RWPE2 (cell line): ENCODE results near the gene KCNMA1.

Experiments
- ATAC-seq: fragments of 200-7000 bp; cut with Tn5 transposase; 3 replicates; pipeline ENCODE4 v1.9.1; 2021; ENCODE audit warnings: low read depth
- DNase-seq: peaks from one replicate; pipeline ENCODE4 v3.0.0-alpha.2; 2020; ENCODE audit warnings: low spot score
- H3K27ac ChIP-seq: fragments of 450-650 bp; 2 replicates; pipeline ENCODE4 v1.5.1; 2017; ENCODE audit warnings: mild to moderate bottlenecking; ENCODE audit not compliant: poor library complexity, severe bottlenecking
- H3K27me3 ChIP-seq: fragments of 250-450 bp; sonication (Bioruptor Pico); 2 replicates; pipeline ENCODE4 v1.5.1; 2021; ENCODE audit warnings: mild to moderate bottlenecking, moderate library complexity; ENCODE audit not compliant: insufficient read depth, poor library complexity, severe bottlenecking
- H3K36me3 ChIP-seq: fragments of 250-450 bp; sonication (Bioruptor Pico); 2 replicates; pipeline ENCODE4 v1.5.1; 2020; ENCODE audit warnings: low read depth, mild to moderate bottlenecking, moderate library complexity
- H3K4me1 ChIP-seq: fragments of 250-450 bp; sonication (Bioruptor Pico); 2 replicates; pipeline ENCODE4 v1.5.1; 2021; ENCODE audit warnings: mild to moderate bottlenecking, moderate library complexity; ENCODE audit not compliant: insufficient read depth, poor library complexity, severe bottlenecking
- H3K4me3 ChIP-seq: fragments of 250-450 bp; sonication (Bioruptor Pico); 2 replicates; pipeline ENCODE4 v1.5.1; 2021; ENCODE audit warnings: mild to moderate bottlenecking, moderate library complexity; ENCODE audit not compliant: severe bottlenecking
- H3K9me3 ChIP-seq: fragments of 250-450 bp; sonication (Bioruptor Pico); 2 replicates; pipeline ENCODE4 v1.5.1; 2021; ENCODE audit warnings: mild to moderate bottlenecking, moderate library complexity; ENCODE audit not compliant: severe bottlenecking
- TF ChIP-seq, protein P1 (sequence below): fragments of 450-650 bp; IDR thresholded peaks from one replicate; pipeline ENCODE4 v1.5.1; 2017; ENCODE audit warnings: mild to moderate bottlenecking, moderate library complexity; ENCODE audit not compliant: poor library complexity, severe bottlenecking

The KCNMA1 gene

DNA sequence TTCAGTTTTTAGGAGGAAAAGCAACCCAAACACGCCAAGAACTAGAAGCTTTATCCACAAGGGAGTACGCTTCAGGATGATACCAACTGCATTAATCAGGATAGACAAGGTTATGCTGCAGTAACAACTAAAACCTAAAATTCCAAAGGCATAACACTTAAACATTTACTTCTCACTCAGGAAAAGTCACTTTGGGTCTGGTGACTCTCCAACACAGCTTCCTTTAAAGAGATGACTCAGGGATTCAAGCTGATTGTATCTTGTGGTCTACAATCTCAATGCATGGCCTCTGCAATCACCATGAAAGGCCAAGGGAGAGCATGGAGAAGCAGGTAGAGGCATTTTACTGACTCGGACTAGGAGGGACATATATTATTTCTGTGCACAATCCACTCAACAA lies 315.8 kb downstream of the KCNMA1 start:
- TF ChIP-seq, protein P1, sequence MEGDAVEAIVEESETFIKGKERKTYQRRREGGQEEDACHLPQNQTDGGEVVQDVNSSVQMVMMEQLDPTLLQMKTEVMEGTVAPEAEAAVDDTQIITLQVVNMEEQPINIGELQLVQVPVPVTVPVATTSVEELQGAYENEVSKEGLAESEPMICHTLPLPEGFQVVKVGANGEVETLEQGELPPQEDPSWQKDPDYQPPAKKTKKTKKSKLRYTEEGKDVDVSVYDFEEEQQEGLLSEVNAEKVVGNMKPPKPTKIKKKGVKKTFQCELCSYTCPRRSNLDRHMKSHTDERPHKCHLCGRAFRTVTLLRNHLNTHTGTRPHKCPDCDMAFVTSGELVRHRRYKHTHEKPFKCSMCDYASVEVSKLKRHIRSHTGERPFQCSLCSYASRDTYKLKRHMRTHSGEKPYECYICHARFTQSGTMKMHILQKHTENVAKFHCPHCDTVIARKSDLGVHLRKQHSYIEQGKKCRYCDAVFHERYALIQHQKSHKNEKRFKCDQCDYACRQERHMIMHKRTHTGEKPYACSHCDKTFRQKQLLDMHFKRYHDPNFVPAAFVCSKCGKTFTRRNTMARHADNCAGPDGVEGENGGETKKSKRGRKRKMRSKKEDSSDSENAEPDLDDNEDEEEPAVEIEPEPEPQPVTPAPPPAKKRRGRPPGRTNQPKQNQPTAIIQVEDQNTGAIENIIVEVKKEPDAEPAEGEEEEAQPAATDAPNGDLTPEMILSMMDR: no peak
- DNase-seq (no peak), ATAC-seq (no peak)
- no peaks in the 10 kb centered on the region for H3K4me1 ChIP-seq
- H3K27ac ChIP-seq: no peak overlapping the region
- no peaks in the 10 kb centered on the region for H3K36me3 ChIP-seq
- no peaks in the 10 kb centered on the region for H3K27me3 ChIP-seq
- H3K9me3 ChIP-seq: no peaks in the 10 kb centered on the region
- no peak overlapping the region for H3K4me3 ChIP-seq

DNA sequence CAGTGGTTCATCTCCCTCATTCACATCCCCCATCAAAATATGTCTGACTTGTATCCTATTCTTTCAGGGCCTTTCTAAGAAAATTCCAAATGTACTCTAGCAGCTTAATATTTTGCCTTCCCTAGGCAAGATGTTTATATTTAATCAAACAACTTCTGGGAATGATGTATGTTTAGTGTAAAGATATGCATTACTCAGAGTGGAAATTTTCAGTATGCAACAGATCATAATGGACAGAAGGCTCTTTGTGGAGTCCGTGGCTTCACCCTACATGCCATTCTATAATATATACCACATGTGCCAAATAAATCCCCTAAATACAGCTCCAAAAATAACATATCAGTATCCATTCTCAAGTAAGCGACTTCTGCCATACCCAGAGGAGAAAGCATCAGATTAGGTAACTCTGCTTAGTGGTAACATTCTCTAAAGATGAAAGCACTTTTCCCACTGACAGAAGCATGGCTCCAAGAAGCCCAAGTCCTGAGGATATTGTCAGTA lies 316.6 kb downstream of the KCNMA1 start:
- ATAC-seq: no peak

DNA sequence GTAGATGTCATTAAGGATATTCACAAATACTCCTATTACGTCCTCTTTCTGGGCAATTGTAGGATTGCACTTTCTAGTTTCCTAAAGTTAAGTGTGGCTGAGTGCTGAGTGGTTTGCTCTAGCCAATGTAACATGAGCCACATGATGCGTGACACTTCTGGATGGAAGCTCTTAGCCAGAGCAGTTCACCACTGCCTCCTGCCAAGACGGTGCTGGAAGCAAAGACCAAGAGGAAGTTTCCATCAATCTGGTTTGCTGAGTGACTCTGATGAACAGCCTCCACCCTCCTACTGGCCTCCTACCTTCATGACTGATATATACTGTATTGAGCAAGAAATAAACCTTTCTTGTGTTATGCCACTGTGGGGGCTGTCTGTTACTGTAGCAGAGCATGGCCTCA lies 318.1 kb downstream of the KCNMA1 start:
- Histone ChIP-seq H3K9me3 (no peaks in the 10 kb centered on the region), H3K36me3 (no peaks in the 10 kb centered on the region), H3K4me3 (no peak overlapping the region), H3K27ac (no peak overlapping the region), H3K4me1 (no peaks in the 10 kb centered on the region), H3K27me3 (no peaks in the 10 kb centered on the region)
- no peak for ATAC-seq
- no peak for DNase-seq
- TF ChIP-seq, protein P1: no peak

More for the DNA sequence above, 316.6 kb downstream of the KCNMA1 start:
- Histone ChIP-seq H3K4me3 (no peak overlapping the region), H3K4me1 (no peaks in the 10 kb centered on the region), H3K36me3 (no peaks in the 10 kb centered on the region), H3K27ac (no peak overlapping the region), H3K27me3 (no peaks in the 10 kb centered on the region), H3K9me3 (no peaks in the 10 kb centered on the region)
- no peak for DNase-seq
- TF ChIP-seq, protein P1: no peak

DNA sequence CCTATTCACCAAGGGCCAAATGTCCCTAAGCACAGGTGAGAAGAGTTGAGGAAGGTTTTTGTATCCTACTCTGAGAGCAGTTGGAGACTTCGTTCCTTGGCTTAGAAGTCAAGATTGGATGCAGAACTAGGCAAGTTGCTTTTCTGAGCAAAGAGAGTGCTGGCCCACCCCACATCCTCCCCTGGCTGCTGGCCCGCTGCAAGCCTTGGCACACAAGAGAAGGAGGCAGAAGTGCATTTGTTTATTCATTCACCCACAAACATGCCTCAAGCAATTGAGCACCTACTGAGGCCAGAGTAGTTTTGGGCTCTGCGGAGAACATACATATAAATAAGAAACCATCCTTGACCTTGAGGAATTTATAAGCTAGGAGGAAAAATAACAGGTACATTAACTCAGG lies 318.9 kb downstream of the KCNMA1 start:
- H3K27me3 ChIP-seq: no peaks in the 10 kb centered on the region
- H3K4me1 ChIP-seq: no peaks in the 10 kb centered on the region
- TF ChIP-seq, protein P1: no peak
- ATAC-seq: no peak
- no peak overlapping the region for H3K4me3 ChIP-seq
- no peaks in the 10 kb centered on the region for H3K9me3 ChIP-seq
- DNase-seq: no peak
- H3K27ac ChIP-seq: no peak overlapping the region
- H3K36me3 ChIP-seq: no peaks in the 10 kb centered on the region

DNA sequence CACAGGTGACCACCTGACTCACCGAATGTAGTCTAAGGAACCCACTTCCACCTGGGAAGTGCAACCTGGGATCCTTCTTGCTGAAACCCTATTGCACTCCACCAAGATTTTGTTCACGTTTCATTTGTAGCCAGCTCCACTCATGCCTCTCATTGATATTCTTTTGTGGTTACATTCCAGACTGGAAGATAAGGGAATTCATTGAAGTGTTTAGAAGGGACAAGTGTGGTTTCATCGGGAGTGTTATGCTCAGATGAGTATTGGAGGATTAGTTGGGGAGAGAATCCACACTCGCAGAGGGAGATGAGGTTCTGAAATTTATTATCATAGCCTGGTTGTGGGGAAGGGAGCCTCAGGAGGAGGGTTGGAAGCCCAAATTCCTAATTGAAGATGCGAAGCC lies 320.4 kb downstream of the KCNMA1 start:
- Histone ChIP-seq H3K36me3 (no peaks in the 10 kb centered on the region), H3K4me3 (no peak overlapping the region), H3K27ac (no peak overlapping the region), H3K9me3 (no peaks in the 10 kb centered on the region), H3K4me1 (no peaks in the 10 kb centered on the region), H3K27me3 (no peaks in the 10 kb centered on the region)
- no peak for ATAC-seq
- DNase-seq: no peak
- TF ChIP-seq, protein P1: no peak
